Measurements from ENCODE around the gene ADRA2C.
"Not testable (repeated sequence)": the region's sequence is repeated elsewhere in the genome, so short reads cannot be mapped to it uniquely, and the experiment has no call there.

Gene ADRA2C

DNA sequence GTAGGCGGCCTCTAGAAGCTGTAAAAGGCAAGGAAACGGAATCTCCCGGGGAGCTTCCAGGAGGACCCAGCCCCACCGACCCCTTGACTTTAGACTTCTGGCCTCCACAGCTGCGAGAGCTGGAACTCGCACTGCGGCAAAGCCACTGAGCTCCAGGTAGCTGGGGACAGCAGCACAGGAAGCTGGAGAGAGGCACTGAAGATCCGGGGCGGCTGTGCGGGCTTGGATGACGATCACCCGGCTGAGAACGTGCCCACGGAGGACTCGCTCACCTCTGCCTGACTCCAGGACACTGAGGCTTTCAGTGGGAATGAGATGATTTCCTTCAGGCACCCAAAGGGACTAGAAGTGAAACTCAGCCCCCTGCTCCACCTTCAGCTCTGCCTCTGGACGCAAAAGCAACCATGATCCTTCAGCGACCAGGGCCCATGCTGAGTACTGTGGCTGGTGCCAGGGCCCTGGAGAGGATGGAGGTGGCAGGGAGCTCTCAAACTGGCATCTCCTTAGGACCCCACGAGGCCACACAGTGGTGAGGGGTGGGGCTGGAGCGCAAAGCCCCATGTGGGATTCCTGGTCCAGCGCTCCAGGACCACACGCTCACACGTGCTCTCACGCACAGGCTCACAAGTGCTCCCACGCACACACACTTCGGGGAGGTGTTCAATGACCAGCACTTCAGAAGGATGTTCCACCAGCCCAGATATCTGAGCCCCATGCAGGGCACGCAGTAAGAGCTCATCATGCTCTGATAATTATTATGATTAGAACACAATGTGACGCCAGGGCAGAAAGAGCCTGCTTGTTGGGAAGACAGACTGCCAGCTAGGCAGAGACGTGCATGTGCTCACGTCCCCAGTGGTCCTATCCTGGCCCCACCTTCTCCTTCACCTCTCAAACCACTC, 47.2 kb downstream of the ADRA2C start:
- no peak for DNase-seq (ENCODE audit: low read depth)

DNA sequence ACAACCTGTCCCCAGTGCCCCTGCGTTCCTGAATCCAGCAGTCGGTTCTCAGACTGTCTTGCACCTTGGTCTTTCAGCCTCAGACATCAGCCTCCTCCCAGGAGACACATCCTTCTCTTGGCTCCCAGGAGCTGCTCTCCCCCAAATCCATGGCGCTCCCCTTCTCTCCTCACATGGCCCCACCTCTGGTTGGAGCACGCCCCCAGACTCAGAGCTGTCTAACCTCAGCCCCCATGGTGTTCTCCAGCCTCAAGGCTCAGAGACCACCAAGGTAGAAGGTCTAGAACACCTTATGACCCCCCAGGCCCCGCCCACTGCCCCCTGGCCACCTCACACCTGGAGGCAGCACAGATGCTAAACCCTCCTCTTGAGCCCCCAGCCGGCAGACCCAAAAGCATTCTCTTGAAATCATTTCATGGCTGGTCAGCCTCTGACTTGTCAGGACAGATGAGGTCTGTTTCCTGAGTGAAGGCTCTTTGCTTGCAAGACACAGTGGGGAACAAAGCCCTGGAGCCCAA, 47.9 kb downstream of the ADRA2C start:
- no peak for DNase-seq (ENCODE audit: low read depth)

DNA sequence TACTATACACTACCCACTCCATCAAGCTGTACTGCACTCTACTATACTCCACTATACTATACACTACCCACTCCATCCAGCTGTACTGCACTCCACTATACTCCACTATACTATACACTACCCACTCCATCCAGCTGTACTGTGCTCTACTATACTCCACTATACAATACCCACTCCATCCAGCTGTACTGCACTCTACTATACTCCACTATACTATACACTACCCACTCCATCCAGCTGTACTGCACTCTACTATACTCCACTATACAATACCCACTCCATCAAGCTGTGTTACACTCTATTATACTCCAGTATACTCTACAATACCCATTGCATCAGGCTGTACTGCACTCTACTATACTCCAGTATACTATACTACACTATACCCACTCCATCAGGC, 48.7 kb downstream of the ADRA2C start:
- DNase-seq (ENCODE audit: low read depth), result not testable (repeated sequence)

DNA sequence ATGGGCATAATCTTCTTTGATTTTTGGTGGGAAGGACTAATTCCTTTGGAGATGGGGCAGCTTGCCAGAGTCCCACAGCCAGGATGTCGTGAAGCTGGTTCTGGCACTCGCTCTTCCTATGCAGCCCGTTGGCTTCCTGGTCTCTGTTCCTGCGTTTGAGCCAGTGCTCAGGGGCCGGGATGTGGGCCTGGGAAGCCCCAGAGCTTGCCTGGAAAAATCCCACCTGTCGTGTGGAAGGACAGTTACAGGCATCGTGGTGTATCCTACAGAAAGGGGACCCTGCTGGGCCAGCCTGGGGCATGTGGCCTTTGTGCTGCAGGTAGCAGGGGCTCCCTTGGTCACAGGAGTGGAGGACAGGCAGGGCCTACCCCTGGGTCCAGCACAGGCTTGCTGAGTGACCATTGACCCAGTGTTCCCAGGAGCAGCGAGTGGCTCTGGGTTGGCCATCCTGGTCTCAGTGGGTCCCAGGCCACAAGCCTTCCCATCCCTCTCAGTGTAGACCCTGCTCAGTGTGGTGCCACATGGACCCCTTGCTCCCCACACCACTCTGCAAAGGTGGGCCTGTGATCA, 50.2 kb downstream of the ADRA2C start:
- DNase-seq (ENCODE audit: low read depth), result no peak

DNA sequence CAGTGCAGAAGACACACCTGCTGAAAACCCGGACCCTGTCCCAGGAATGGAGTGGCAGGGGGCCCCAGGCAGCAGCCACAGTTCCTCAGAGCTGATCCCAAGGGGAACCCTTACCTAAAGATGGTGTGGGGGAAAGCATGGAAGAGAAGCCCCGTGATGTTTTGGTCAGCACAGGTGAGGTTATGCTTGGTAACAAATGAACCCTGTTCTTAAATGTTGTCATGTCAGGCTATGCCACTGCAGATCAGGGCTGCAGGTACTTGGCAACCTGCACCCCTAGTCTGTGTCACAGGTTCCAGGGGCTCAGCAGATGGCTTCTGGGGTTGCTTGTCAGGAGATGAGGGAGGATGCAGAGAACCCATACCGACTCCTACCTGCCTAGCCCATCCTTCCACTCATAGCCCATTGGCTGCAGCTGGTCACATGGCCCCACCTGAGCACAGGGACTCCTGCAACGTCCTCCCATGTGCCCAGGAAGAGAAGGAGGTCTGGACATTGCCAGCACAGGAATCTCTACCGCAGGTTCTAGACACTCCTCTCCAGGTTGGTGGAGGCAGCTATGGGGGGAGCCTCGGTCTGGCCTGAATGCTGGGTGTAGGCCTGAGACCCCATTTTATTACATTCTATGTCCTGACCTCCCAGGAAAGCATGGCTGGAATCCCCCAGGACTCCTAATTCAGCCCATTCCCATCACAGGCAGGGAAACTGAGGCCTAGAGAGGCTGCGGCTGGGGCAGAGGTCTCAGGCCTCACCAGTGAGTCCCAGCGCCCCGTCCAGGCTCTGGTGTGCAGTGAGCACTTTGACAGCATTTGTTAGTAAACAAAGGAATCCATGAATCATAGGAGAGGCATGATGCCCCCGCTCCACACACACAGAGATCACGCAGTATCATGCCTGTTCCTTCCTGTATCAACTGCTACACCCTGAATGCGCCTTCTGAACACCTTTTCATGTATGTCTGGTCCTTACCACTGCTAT, 51.1 kb downstream of the ADRA2C start:
- DNase-seq (ENCODE audit: low read depth), result no peak
